PC-3 (cell line): Measurements from ENCODE around the gene FBXW7.

ENCODE experiments used
- EZH2 ChIP-seq: fragments of 300-600 bp; sonication (generic); IDR thresholded peaks from one replicate; pipeline ENCODE4 v1.6.1; 2017; ENCODE audit warnings: antibody characterized with exemption, mild to moderate bottlenecking, low read length; ENCODE audit not compliant: unreplicated experiment
- EZH2phosphoT487 ChIP-seq: fragments of 300-600 bp; sonication (generic); IDR thresholded peaks from 2 replicates; pipeline ENCODE4 v1.6.1; 2018; ENCODE audit warnings: mild to moderate bottlenecking, antibody characterized with exemption, low read length, borderline replicate concordance
- TF ChIP-seq, protein P1 (sequence below): fragments of 300-600 bp; sonication (generic); conservative IDR thresholded peaks from 2 replicates; pipeline ENCODE4 v1.5.1; 2017; ENCODE audit warnings: antibody characterized with exemption, low read depth, mild to moderate bottlenecking, low read length

DNA sequence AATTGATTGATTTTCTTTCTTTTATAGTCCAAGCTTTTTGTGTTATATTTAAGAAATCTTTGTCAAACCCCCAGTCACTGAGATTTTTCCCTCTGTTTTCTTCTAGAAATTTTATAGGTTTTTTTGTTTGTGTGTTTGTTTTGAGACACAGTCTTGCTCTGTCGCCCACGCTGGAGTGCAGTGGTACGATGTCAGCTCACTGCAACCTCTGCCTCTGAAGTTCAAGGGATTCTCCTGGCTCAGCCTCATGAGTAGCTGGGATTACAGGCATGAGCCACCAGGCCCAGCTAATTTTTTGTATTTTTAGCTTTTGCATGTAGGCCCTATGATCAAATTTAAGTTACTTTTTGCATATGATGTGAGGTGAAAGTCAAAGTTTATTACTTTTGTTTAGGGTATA lies 20.9 kb upstream of the FBXW7 start:
- TF ChIP-seq, protein P1, sequence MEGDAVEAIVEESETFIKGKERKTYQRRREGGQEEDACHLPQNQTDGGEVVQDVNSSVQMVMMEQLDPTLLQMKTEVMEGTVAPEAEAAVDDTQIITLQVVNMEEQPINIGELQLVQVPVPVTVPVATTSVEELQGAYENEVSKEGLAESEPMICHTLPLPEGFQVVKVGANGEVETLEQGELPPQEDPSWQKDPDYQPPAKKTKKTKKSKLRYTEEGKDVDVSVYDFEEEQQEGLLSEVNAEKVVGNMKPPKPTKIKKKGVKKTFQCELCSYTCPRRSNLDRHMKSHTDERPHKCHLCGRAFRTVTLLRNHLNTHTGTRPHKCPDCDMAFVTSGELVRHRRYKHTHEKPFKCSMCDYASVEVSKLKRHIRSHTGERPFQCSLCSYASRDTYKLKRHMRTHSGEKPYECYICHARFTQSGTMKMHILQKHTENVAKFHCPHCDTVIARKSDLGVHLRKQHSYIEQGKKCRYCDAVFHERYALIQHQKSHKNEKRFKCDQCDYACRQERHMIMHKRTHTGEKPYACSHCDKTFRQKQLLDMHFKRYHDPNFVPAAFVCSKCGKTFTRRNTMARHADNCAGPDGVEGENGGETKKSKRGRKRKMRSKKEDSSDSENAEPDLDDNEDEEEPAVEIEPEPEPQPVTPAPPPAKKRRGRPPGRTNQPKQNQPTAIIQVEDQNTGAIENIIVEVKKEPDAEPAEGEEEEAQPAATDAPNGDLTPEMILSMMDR = no peak
- no peak for TF ChIP-seq EZH2phosphoT487
- no peak for TF ChIP-seq EZH2
